Spleen (tissue), 7 donors: ENCODE measurements around the gene ZSCAN22.
"Not testable (repeated sequence)": the region's sequence is repeated elsewhere in the genome, so short reads cannot be mapped to it uniquely, and the experiment has no call there.

Experiments used
- POLR2A ChIP-seq, 3 donors: fragments of 450-650 bp; IDR thresholded peaks; one replicate each; pipeline ENCODE4 v1.5.1; 2017; ENCODE audit warnings: antibody characterized with exemption in 3 of 3, mild to moderate bottlenecking in 1 of 3
- POLR2AphosphoS5 ChIP-seq, 3 donors: sonication (generic); formaldehyde crosslinking; IDR thresholded peaks; one replicate each; pipeline ENCODE4 v1.5.1; 2017; ENCODE audit warnings: antibody characterized with exemption in 3 of 3
- TF ChIP-seq, protein P1 (sequence below), 11 experiments: fragments of 200-600 bp in 7 of 11; fragments of 450-650 bp in 4 of 11; sonication (generic) in 4 of 11; IDR thresholded peaks in 8 of 11; conservative IDR thresholded peaks in 3 of 11; 1 replicate in 7 of 11; 2 replicates in 4 of 11; pipeline versions ENCODE4 v1.4.0 to v1.8.0; 2016 to 2021; ENCODE audit warnings: antibody characterized with exemption in 11 of 11, inconsistent platforms in 4 of 11, mild to moderate bottlenecking in 1 of 11
- donor health status: DM: no; HTN: no; CAD: no; lungs with moderate emphysema.
- donor health status: DM: no; HTN: no; CAD: no.
- donor health status: DM: no; HTN: no; CAD: no.

DNA sequence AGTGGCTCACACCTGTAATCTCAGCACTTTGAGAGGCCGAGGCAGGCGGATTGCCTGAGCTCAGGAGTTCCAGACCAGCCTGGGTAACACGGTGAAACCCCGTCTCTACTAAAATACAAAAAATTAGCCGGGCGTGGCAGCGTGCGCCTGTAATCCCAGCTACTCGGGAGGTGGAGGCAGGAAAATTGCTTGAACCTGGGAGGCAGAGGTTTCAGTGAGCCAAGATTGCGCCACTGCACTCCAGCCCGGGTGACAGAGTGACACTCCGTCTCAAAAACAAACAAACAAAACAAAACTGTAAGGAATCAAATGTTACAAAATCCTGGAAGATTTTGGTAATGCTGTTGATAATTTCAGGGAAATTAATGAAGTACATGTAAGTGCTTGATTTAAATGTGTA, 21.3 kb downstream of the ZSCAN22 start:
- TF ChIP-seq, protein P1, sequence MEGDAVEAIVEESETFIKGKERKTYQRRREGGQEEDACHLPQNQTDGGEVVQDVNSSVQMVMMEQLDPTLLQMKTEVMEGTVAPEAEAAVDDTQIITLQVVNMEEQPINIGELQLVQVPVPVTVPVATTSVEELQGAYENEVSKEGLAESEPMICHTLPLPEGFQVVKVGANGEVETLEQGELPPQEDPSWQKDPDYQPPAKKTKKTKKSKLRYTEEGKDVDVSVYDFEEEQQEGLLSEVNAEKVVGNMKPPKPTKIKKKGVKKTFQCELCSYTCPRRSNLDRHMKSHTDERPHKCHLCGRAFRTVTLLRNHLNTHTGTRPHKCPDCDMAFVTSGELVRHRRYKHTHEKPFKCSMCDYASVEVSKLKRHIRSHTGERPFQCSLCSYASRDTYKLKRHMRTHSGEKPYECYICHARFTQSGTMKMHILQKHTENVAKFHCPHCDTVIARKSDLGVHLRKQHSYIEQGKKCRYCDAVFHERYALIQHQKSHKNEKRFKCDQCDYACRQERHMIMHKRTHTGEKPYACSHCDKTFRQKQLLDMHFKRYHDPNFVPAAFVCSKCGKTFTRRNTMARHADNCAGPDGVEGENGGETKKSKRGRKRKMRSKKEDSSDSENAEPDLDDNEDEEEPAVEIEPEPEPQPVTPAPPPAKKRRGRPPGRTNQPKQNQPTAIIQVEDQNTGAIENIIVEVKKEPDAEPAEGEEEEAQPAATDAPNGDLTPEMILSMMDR (IDR thresholded peaks at IDR 0.05 in 8 of 11, conservative IDR thresholded peaks at IDR 0.05 in 3 of 11), result not testable (repeated sequence)
- not testable (repeated sequence) for TF ChIP-seq POLR2A, POLR2AphosphoS5 (IDR thresholded peaks at IDR 0.05)
